CD14-positive monocyte (primary cell): Measurements from ENCODE around the gene RAB44. TPM values are rescaled to one million over a fixed set of nuclear protein-coding genes. Genes with fewer than 3 reads are reported as not detected.

ENCODE experiments used
- DNase-seq, 3 donors: peaks; one replicate each; pipeline ENCODE4 v3.0.0-alpha.2; 2011 to 2022
- H2AFZ ChIP-seq: 2 replicates; pipeline ENCODE4 v1.6.0; 2012; ENCODE audit warnings: mild to moderate bottlenecking, low read depth, low read length, inconsistent platforms; ENCODE audit not compliant: insufficient read depth, poor library complexity, severe bottlenecking
- H3K27ac ChIP-seq, 2 donors: 1 replicate in 1 of 2; 2 replicates in 1 of 2; pipeline ENCODE4 v1.5.1; 2012 to 2013; ENCODE audit warnings: low read length in 2 of 2, control low read depth in 1 of 2, inconsistent platforms in 1 of 2, low read depth in 1 of 2, mild to moderate bottlenecking in 1 of 2
- H3K27me3 ChIP-seq, 2 donors: one replicate each; pipeline versions ENCODE4 v1.6.0 to v1.6.1; 2011 to 2013; ENCODE audit warnings: low read length in 2 of 2; ENCODE audit not compliant: control insufficient read depth in 2 of 2, insufficient read depth in 2 of 2
- H3K36me3 ChIP-seq, 2 donors: replicated peaks in 1 of 2; 1 replicate in 1 of 2; 2 replicates in 1 of 2; pipeline versions ENCODE4 v1.5.1 to v1.6.1; 2012 to 2013; ENCODE audit warnings: low read length in 2 of 2, control low read depth in 1 of 2, inconsistent platforms in 1 of 2, mild to moderate bottlenecking in 1 of 2; ENCODE audit not compliant: insufficient read depth in 2 of 2, control insufficient read depth in 1 of 2
- H3K4me1 ChIP-seq, 2 donors: 1 replicate in 1 of 2; 2 replicates in 1 of 2; pipeline versions ENCODE4 v1.5.1 to v1.6.1; 2012 to 2013; ENCODE audit warnings: low read length in 2 of 2, control low read depth in 1 of 2, inconsistent platforms in 1 of 2, mild to moderate bottlenecking in 1 of 2, moderate library complexity in 1 of 2; ENCODE audit not compliant: insufficient read depth in 2 of 2, control insufficient read depth in 1 of 2
- H3K4me2 ChIP-seq: replicated peaks from 2 replicates; pipeline ENCODE3; 2012; ENCODE audit warnings: low read length, moderate library complexity, mild to moderate bottlenecking; ENCODE audit not compliant: poor library complexity, severe bottlenecking; ENCODE audit errors: extremely low read depth
- H3K4me3 ChIP-seq, 3 experiments: fragments of 200-600 bp in 1 of 3; sonication (generic) in 1 of 3; replicated peaks in 1 of 3; 1 replicate in 2 of 3; 2 replicates in 1 of 3; pipeline ENCODE4 v1.5.1; 2011 to 2013; ENCODE audit warnings: low read length in 3 of 3, mild to moderate bottlenecking in 3 of 3, control low read depth in 2 of 3, low read depth in 2 of 3, inconsistent platforms in 1 of 3, moderate library complexity in 1 of 3
- H3K79me2 ChIP-seq: 2 replicates; pipeline ENCODE4 v1.6.0; 2012; ENCODE audit warnings: mild to moderate bottlenecking, control low read depth, inconsistent platforms, low read length, moderate library complexity; ENCODE audit not compliant: insufficient read depth
- H3K9ac ChIP-seq: 2 replicates; pipeline ENCODE4 v1.6.0; 2017; ENCODE audit warnings: low read length, mild to moderate bottlenecking; ENCODE audit not compliant: insufficient read depth, poor library complexity, severe bottlenecking
- H3K9me3 ChIP-seq, 2 donors: replicated peaks in 1 of 2; 1 replicate in 1 of 2; 2 replicates in 1 of 2; pipeline versions ENCODE4 v1.5.1 to v1.6.1; 2012 to 2013; ENCODE audit warnings: low read length in 2 of 2, control low read depth in 1 of 2; ENCODE audit not compliant: control insufficient read depth in 1 of 2, insufficient read depth in 1 of 2
- H4K20me1 ChIP-seq: 2 replicates; pipeline ENCODE4 v1.6.0; 2012; ENCODE audit warnings: mild to moderate bottlenecking, low read length, control low read depth, moderate library complexity; ENCODE audit not compliant: insufficient read depth
- H3K27ac Mint-ChIP-seq, 7 donors: one replicate each; pipeline ENCODE4 v1.8.0; 2020; ENCODE audit warnings: mild to moderate bottlenecking in 7 of 7, mixed read lengths in 7 of 7, moderate library complexity in 6 of 7, inconsistent platforms in 2 of 7
- H3K27me3 Mint-ChIP-seq, 3 donors: one replicate each; pipeline ENCODE4 v1.8.0; 2021 to 2022; ENCODE audit warnings: low read depth in 3 of 3, mild to moderate bottlenecking in 3 of 3, mixed read lengths in 3 of 3, moderate library complexity in 3 of 3, inconsistent platforms in 1 of 3
- H3K36me3 Mint-ChIP-seq, 2 donors: one replicate each; pipeline ENCODE4 v1.8.0; 2020; ENCODE audit warnings: mixed read lengths in 2 of 2, inconsistent platforms in 1 of 2, mild to moderate bottlenecking in 1 of 2
- H3K4me1 Mint-ChIP-seq: one replicate; pipeline ENCODE4 v1.8.0; 2020; ENCODE audit warnings: mild to moderate bottlenecking, mixed read lengths
- H3K4me3 Mint-ChIP-seq, 2 donors: one replicate each; pipeline ENCODE4 v1.8.0; 2020; ENCODE audit warnings: mild to moderate bottlenecking in 2 of 2, mixed read lengths in 2 of 2, moderate library complexity in 1 of 2
- H3K9me3 Mint-ChIP-seq, 7 donors: one replicate each; pipeline ENCODE4 v1.8.0; 2020 to 2022; ENCODE audit warnings: mixed read lengths in 7 of 7, mild to moderate bottlenecking in 6 of 7, moderate library complexity in 6 of 7, inconsistent platforms in 2 of 7
- WGBS: methylation state at CpG from one replicate; pipeline ENCODE4 v1.1.5; 2013; ENCODE audit warnings: missing lambda C conversion rate; ENCODE audit not compliant: insufficient coverage; 5-methylcytosine and 5-hydroxymethylcytosine counted together
- intact Hi-C, 2 donors: fragments of 100-400 bp; cut with micrococcal nuclease; formaldehyde crosslinking; loops; one replicate each; pipeline versions ENCODE4 v1.15.0 to v1.15.1; 2023
- polyA plus RNA-seq, 3 donors: library from polyadenylated mRNA; depleted of rRNA in 1 of 3; unstranded in 2 of 3; stranded (reverse) in 1 of 3; fragments of 300-500 nt in 2 of 3; fragments of >200 nt in 1 of 3; fragmentation: Illumina TruSeq in 2 of 3; gene quantifications; 1 replicate in 2 of 3; 2 replicates in 1 of 3; pipeline ENCODE4 v1.2.3, GENCODE V29; 2012 to 2021
- TF ChIP-seq, protein P1 (sequence below): fragments of 200-600 bp; IDR thresholded peaks from one replicate; pipeline ENCODE4 v1.8.0; 2022; ENCODE audit warnings: antibody characterized with exemption, mild to moderate bottlenecking

Gene RAB44
- polyA plus RNA-seq, 3 donors, result 1.5 to 18.0 (median 1.9) TPM

DNA sequence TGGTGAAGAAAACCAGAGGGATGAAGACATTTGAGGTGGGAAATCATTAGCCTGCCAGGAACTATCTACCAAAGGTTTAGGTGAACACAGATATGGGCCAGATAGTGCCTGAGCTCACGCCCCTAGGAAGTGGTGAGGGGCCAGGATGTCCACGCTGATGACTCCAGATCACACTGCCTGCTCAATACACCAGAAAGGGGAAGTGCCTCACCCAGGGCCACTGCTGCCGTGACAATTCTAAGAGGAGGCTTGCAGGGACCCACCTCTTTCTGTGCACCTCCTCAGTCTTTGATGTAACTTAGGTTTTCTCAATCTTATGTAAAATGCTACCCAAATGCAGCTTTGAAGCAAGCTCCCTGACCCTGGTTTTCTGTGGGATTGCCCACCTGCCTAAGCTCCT is 5.4 kb upstream of the RAB44 start:
- peaks cover 0 to 6% (median 0%) of the 10 kb centered on the region in 7 donors for H3K9me3 Mint-ChIP-seq
- TF ChIP-seq, protein P1, sequence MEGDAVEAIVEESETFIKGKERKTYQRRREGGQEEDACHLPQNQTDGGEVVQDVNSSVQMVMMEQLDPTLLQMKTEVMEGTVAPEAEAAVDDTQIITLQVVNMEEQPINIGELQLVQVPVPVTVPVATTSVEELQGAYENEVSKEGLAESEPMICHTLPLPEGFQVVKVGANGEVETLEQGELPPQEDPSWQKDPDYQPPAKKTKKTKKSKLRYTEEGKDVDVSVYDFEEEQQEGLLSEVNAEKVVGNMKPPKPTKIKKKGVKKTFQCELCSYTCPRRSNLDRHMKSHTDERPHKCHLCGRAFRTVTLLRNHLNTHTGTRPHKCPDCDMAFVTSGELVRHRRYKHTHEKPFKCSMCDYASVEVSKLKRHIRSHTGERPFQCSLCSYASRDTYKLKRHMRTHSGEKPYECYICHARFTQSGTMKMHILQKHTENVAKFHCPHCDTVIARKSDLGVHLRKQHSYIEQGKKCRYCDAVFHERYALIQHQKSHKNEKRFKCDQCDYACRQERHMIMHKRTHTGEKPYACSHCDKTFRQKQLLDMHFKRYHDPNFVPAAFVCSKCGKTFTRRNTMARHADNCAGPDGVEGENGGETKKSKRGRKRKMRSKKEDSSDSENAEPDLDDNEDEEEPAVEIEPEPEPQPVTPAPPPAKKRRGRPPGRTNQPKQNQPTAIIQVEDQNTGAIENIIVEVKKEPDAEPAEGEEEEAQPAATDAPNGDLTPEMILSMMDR, result no peak
- intact Hi-C loops, result no loop called here
- H3K36me3 ChIP-seq, result peaks cover 0 to 4% of the 10 kb centered on the region in 2 donors
- H3K36me3 Mint-ChIP-seq, result peaks cover 6 to 12% of the 10 kb centered on the region in 2 donors
- H3K27me3 Mint-ChIP-seq, result peaks cover 0 to 2% (median 0%) of the 10 kb centered on the region in 3 donors
- H3K9me3 ChIP-seq, result no peaks in the 10 kb centered on the region
- no peak overlapping the region for H3K4me3 ChIP-seq
- peak overlapping the region; percentile 24 to 81 for H3K27ac ChIP-seq
- H3K27me3 ChIP-seq, result no peaks in the 10 kb centered on the region
- H3K4me3 Mint-ChIP-seq, result peak overlapping the region; percentile 30 to 31
- peak overlapping the region; percentile 70 to 91 (median 88) for H3K27ac Mint-ChIP-seq
- no peaks in the 10 kb centered on the region for H4K20me1 ChIP-seq
- 0% methylated on average over 1 of the region's 3 CpGs for WGBS
- peaks cover 27 to 35% of the 10 kb centered on the region in 2 donors for H3K4me1 ChIP-seq
- DNase-seq, result peak; percentile 86 to 88 (median 88)
- H3K79me2 ChIP-seq, result peaks cover 6% of the 10 kb centered on the region
- peak overlapping the region; percentile 17 for H3K9ac ChIP-seq
- H2AFZ ChIP-seq, result no peak overlapping the region
- H3K4me1 Mint-ChIP-seq, result peaks cover 37% of the 10 kb centered on the region
- H3K4me2 ChIP-seq, result peak overlapping the region; percentile 24

- intact Hi-C loops, result no loop called here
- H3K27me3 ChIP-seq, result no peaks in the 10 kb centered on the region
- H3K9me3 Mint-ChIP-seq, result peaks cover 0 to 9% (median 0%) of the 10 kb centered on the region in 7 donors
- H3K4me2 ChIP-seq, result peak overlapping the region; percentile 24
- no peak overlapping the region for H3K4me3 ChIP-seq
- no peak overlapping the region for H2AFZ ChIP-seq
- TF ChIP-seq, protein P1, result no peak
- peak overlapping the region; percentile 24 to 81 for H3K27ac ChIP-seq
- H3K9me3 ChIP-seq, result no peaks in the 10 kb centered on the region
- H3K27ac Mint-ChIP-seq, result peak overlapping the region; percentile 6 to 91 (median 84)
- peaks cover 35 to 44% of the 10 kb centered on the region in 2 donors for H3K4me1 ChIP-seq
- H3K36me3 ChIP-seq, result no peaks in the 10 kb centered on the region
- peaks cover 0 to 7% of the 10 kb centered on the region in 2 donors for H3K36me3 Mint-ChIP-seq
- no peak for DNase-seq
- peaks cover 14% of the 10 kb centered on the region for H3K79me2 ChIP-seq
- 96% methylated on average over 21 of the region's 27 CpGs for WGBS
- no peak overlapping the region for H3K4me3 Mint-ChIP-seq
- H4K20me1 ChIP-seq, result no peaks in the 10 kb centered on the region
- peak overlapping the region; percentile 17 for H3K9ac ChIP-seq
- peaks cover 46% of the 10 kb centered on the region for H3K4me1 Mint-ChIP-seq
- no peaks in the 10 kb centered on the region for H3K27me3 Mint-ChIP-seq
Observed at GRCh38 chr6:36692861-36693702, 4.5 kb upstream of the RAB44 start.
